Adrenal gland (tissue), 12 donors: ENCODE results near the gene SIRT6. TPM values are rescaled to one million over a fixed set of nuclear protein-coding genes. Genes with fewer than 3 reads are reported as not detected.

Experiments
- DNase-seq, 7 donors: peaks; one replicate each; pipeline ENCODE4 v3.0.0-alpha.2; 2019 to 2020
- H3K27ac ChIP-seq, 5 donors: fragments of 200-600 bp; sonication (generic) in 4 of 5; 1 replicate in 3 of 5; 2 replicates in 2 of 5; pipeline versions ENCODE4 v1.5.1 to v1.8.0; 2016 to 2020; ENCODE audit warnings: mild to moderate bottlenecking in 1 of 5
- H3K27me3 ChIP-seq: fragments of 200-600 bp; 2 replicates; pipeline ENCODE4 v1.8.0; 2021
- H3K36me3 ChIP-seq, 2 donors: fragments of 200-600 bp; replicated peaks in 1 of 2; 1 replicate in 1 of 2; 2 replicates in 1 of 2; pipeline versions ENCODE4 v1.5.1 to v1.8.0; 2018 to 2022
- H3K4me1 ChIP-seq, 2 donors: fragments of 200-600 bp; replicated peaks in 1 of 2; 1 replicate in 1 of 2; 2 replicates in 1 of 2; pipeline versions ENCODE4 v1.5.1 to v1.8.0; 2018 to 2021
- H3K4me3 ChIP-seq, 4 donors: fragments of 200-600 bp; sonication (generic) in 3 of 4; one replicate each; pipeline ENCODE4 v1.5.1; 2016 to 2018
- H3K9me3 ChIP-seq, 3 donors: fragments of 200-600 bp; sonication (generic) in 1 of 3; replicated peaks in 1 of 3; 1 replicate in 2 of 3; 2 replicates in 1 of 3; pipeline versions ENCODE4 v1.5.1 to v1.8.0; 2016 to 2021
- POLR2A ChIP-seq, 2 donors: fragments of 450-650 bp; IDR thresholded peaks; one replicate each; pipeline ENCODE4 v1.6.1; 2017; ENCODE audit warnings: antibody characterized with exemption in 2 of 2, mild to moderate bottlenecking in 2 of 2, moderate library complexity in 1 of 2
- WGBS, 4 donors: extraction: QIAGEN DNeasy Blood & Tissue Kit in 2 of 4; methylation state at CpG; one replicate each; pipeline versions ENCODE4 v1.1.5 to v1.1.7; 2013 to 2017; 5-methylcytosine and 5-hydroxymethylcytosine counted together
- intact Hi-C, 2 donors: fragments of 100-400 bp; cut with DNase I; formaldehyde crosslinking; loops; one replicate each; pipeline versions ENCODE4 v1.14.1 to v1.15.0; 2022 to 2023
- polyA plus RNA-seq, 3 donors: library from polyadenylated mRNA; stranded (reverse); fragments of 200-250 nt in 2 of 3; fragments of 350-450 nt in 1 of 3; fragmentation: Illumina TruSeq in 1 of 3; extraction: RNeasy Lipid Tissue Mini Kit (QIAGEN cat#74804) in 1 of 3; gene quantifications; one replicate each; pipeline ENCODE4 v1.2.3, GENCODE V29; 2013 to 2014
- total RNA-seq, 9 donors: library from RNA; depleted of rRNA in 4 of 9; stranded (reverse); fragments of >200 nt in 4 of 9; fragments of 120-200 nt in 1 of 9; fragmentation: NEBNext Ultra II Directional in 1 of 9; extraction: Animal tissue kit (Norgen Biotek cat#: 25700) in 1 of 9; gene quantifications; one replicate each; pipeline versions ENCODE4 v1.1.0 to v1.2.4, GENCODE V29; 2013 to 2023
- TF ChIP-seq, protein P1 (sequence below), 6 experiments: fragments of 450-650 bp in 4 of 6; fragments of 200-600 bp in 2 of 6; sonication (generic) in 1 of 6; IDR thresholded peaks; 1 replicate in 5 of 6; 2 replicates in 1 of 6; pipeline versions ENCODE4 v1.5.1 to v1.8.0; 2016 to 2021; ENCODE audit warnings: antibody characterized with exemption in 6 of 6, mild to moderate bottlenecking in 2 of 6, moderate library complexity in 1 of 6
- donor health status: healthy with polysubstance abuse.
- donor health status: Bipolar disorder and iron deficiency.
- donor health status: DM: yes; HTN: yes; CAD: no.
- donor health status: DM: no; HTN: no; CAD: no.
- donor health status: DM: no; HTN: no; CAD: no.
- donor health status: DM: yes; HTN: yes; CAD: no.

The SIRT6 gene
- total and polyA plus RNA-seq, 12 donors: 2.8 to 72.8 (median 25.1) TPM

DNA sequence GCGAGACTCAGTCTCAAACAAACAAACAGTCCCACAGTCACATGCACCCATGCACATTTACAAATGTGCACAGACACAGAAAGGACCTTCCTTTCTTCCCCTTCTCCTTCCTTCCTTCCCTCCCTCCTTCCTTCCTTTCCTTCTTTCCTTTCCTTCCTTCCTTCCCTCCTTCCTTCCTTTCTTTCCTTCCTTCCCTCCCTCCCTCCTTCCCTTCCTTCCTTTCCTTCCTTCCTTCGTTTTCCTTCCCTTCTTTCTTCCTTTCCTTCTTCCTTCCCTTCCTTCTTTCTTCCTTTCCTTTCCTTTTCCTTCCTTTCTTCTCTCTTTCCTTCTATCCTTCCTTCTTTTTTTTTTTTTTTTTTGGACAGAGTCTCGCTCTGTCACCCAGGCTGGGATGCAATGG lies 30.8 kb upstream of the SIRT6 start:
- DNase-seq: no peak
- 73 to 90% (median 82%) methylated on average over 3 of the region's 3 CpGs for WGBS, 4 donors
- H3K36me3 ChIP-seq: no peaks in the 10 kb centered on the region
- no peaks in the 10 kb centered on the region for H3K27me3 ChIP-seq
- no peaks in the 10 kb centered on the region for H3K9me3 ChIP-seq
- TF ChIP-seq, protein P1, sequence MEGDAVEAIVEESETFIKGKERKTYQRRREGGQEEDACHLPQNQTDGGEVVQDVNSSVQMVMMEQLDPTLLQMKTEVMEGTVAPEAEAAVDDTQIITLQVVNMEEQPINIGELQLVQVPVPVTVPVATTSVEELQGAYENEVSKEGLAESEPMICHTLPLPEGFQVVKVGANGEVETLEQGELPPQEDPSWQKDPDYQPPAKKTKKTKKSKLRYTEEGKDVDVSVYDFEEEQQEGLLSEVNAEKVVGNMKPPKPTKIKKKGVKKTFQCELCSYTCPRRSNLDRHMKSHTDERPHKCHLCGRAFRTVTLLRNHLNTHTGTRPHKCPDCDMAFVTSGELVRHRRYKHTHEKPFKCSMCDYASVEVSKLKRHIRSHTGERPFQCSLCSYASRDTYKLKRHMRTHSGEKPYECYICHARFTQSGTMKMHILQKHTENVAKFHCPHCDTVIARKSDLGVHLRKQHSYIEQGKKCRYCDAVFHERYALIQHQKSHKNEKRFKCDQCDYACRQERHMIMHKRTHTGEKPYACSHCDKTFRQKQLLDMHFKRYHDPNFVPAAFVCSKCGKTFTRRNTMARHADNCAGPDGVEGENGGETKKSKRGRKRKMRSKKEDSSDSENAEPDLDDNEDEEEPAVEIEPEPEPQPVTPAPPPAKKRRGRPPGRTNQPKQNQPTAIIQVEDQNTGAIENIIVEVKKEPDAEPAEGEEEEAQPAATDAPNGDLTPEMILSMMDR (IDR thresholded peaks at IDR 0.05): no peak
- TF ChIP-seq POLR2A (IDR thresholded peaks at IDR 0.05): no peak
- no peak overlapping the region for H3K4me3 ChIP-seq
- intact Hi-C loops: no loop called here
- no peaks in the 10 kb centered on the region for H3K4me1 ChIP-seq
- no peak overlapping the region for H3K27ac ChIP-seq

DNA sequence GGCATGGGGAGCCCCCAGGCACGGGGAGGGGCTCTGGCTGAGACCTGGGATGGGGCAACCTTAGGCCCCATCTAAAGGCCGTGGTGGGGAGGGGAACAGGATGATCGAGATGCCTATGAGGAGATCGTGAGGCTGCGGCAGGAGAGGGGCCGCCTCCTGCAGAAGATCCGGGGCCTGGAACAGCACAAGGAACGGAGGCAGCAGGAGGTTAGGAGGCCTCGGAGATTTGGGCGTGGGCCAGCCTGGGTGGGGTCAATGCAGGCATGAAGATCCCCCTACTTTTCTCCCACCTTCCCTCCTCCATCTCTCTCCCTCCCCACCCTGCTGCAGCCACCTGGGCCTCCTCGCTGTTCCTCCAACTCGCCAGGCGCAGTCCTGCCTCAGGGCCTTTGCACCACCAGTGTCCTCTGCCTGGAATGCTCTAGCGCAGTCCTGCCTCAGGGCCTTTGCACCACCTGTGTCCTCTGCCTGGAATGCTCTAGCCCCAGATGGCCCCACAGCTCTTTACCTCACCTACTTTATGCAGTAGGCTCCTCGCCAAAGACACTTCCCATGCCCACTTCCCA lies 27.9 kb upstream of the SIRT6 start:
- Histone ChIP-seq H3K9me3 (no peaks in the 10 kb centered on the region), H3K27me3 (no peaks in the 10 kb centered on the region), H3K4me3 (no peak overlapping the region), H3K4me1 (no peaks in the 10 kb centered on the region), H3K27ac (no peak overlapping the region), H3K36me3 (no peaks in the 10 kb centered on the region)
- 75 to 87% (median 80%) methylated on average over 12 to 15 of the region's 15 CpGs for WGBS, 4 donors
- DNase-seq: no peak
- no peak for TF ChIP-seq POLR2A (IDR thresholded peaks at IDR 0.05)
- TF ChIP-seq, protein P1 (IDR thresholded peaks at IDR 0.05): no peak
- intact Hi-C loops: no loop called here

DNA sequence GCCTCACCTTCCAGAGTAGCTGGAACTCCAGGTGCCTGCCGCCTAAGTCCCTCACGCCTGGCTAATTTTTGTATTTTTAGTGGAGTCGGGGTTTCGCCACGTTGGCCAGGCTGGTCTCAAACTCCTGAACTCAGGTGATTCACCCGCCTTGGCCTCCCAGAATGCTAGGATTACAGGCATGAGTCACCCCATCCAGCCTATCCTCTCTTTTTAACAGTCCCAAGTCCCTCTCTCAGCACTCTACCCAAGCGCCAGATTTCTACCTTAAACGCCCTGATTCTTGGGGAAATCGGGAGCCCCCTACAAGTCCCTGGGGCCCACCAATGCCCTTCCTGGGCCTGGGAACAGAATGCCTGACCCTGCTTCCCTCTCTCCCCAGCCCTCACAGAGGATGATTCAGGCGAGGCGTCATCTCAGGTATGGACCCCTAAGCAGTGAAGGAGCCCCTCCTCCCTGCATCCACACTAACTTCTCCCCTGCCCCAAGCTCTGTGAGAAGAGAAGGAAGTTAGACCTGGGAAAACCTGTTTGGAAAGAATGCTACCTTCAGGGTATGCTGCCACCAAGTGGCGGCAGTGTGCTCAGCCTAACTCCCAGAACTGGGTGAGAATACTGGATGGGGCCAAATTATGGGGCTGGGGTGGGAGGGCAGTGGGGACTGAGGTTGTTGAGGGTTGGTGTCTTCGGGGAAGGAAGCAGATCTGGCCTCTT lies 26.2 kb upstream of the SIRT6 start:
- DNase-seq: no peak
- Histone ChIP-seq H3K4me3 (no peak overlapping the region), H3K27ac (no peak overlapping the region), H3K9me3 (no peaks in the 10 kb centered on the region), H3K36me3 (no peaks in the 10 kb centered on the region), H3K4me1 (peaks cover 0 to 4% of the 10 kb centered on the region in 2 donors), H3K27me3 (no peaks in the 10 kb centered on the region)
- WGBS, 4 donors: 68 to 81% (median 73%) methylated on average over 11 to 13 of the region's 13 CpGs
- no peak for TF ChIP-seq POLR2A (IDR thresholded peaks at IDR 0.05)
- TF ChIP-seq, protein P1 (IDR thresholded peaks at IDR 0.05): peak in 3 of 6 experiments; percentile 5 to 22 (median 11)
- intact Hi-C loops: loop anchor here (10.0 kb wide), 3 partner anchors 74 to 214 kb away; no protein-coding TSS in a partner anchor

DNA sequence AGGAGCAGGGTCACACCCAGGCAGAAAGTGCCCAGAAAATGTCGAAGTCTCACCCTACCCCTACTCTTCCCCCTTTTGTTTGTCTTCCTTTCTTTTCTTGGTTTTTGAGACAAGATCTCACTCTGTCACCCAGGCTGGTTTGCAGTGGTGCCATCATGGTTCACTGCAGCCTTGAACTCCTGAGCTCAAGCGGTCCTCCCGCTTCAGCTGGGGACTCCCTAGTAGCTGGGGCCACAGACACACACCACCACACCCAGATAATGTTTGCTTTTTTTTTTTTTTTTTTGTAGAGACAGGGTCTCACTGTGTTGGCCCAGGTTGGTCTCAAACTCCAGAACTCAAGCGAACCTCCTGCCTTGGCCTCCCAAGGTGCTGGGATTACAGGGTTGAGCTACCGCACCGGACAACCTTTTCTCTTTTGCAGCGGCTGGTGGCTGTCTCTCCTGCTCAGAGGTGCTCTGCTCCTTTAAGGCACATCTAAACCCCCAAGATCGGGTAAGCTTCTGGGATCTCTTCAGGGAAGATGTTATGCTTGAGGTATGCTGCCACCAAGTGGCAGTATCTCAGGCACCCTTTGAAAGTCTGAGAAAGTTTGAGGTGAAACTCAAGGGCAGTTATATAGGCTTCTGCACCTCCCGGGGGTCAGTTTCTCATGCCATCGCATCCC lies 24.6 kb upstream of the SIRT6 start:
- intact Hi-C loops: loop anchor here (10.0 kb wide), 3 partner anchors 72 to 212 kb away; no protein-coding TSS in a partner anchor
- no peak overlapping the region for H3K27ac ChIP-seq
- TF ChIP-seq POLR2A (IDR thresholded peaks at IDR 0.05): no peak
- TF ChIP-seq, protein P1 (IDR thresholded peaks at IDR 0.05): no peak
- no peak for DNase-seq
- no peak overlapping the region for H3K4me3 ChIP-seq
- H3K36me3 ChIP-seq: no peaks in the 10 kb centered on the region
- H3K9me3 ChIP-seq: no peaks in the 10 kb centered on the region
- peaks cover 0 to 4% of the 10 kb centered on the region in 2 donors for H3K4me1 ChIP-seq
- no peaks in the 10 kb centered on the region for H3K27me3 ChIP-seq
- WGBS, 4 donors: 68 to 77% (median 76%) methylated on average over 10 of the region's 10 CpGs
